Measurements from ENCODE around the gene PASD1.

PASD1 gene

GRCh38 chrX:151724563-151725337 is 161.3 kb downstream of the PASD1 start:
- no peak for DNase-seq (ENCODE audit: low read depth)
- TF ChIP-seq CTCF (IDR thresholded peaks at IDR 0.05; ENCODE audit: low read depth, low read length, missing control alignments): no peak
- no peak overlapping the region for H3K4me3 ChIP-seq (ENCODE audit: low read depth, low read length)
- in situ Hi-C loops (cut with HindIII; ENCODE audit: low sequenced_read_pairs): loop anchor here (25.0 kb wide), 1 partner anchor 913 kb away; the partner anchor contains the start of gene GABRQ

- no peak for DNase-seq (ENCODE audit: low read depth)
- in situ Hi-C loops (cut with HindIII; ENCODE audit: low sequenced_read_pairs): loop anchor here (25.0 kb wide), 1 partner anchor 912 kb away; the partner anchor contains the start of gene GABRQ
- no peak overlapping the region for H3K4me3 ChIP-seq (ENCODE audit: low read depth, low read length)
- no peak for TF ChIP-seq CTCF (IDR thresholded peaks at IDR 0.05; ENCODE audit: low read depth, low read length, missing control alignments)
These were observed 161.8 kb downstream of the PASD1 start for GRCh38 chrX:151725338-151725614.

Data from astrocyte of the cerebellum (primary cell).